HCT116 (cell line): ENCODE data around the gene ZNF320. TPM values are rescaled to one million over a fixed set of nuclear protein-coding genes. Genes with fewer than 3 reads are reported as not detected.

Experiments
- ATAC-seq: fragments of 200-7000 bp; cut with Tn5 transposase; 2 replicates; pipeline ENCODE4 v1.9.1; 2020; ENCODE audit warnings: mild to moderate bottlenecking, moderate library complexity
- BruUV-seq: library from RNA; stranded (reverse); fragments of 400-500 nt; replicated peaks from 2 replicates; lab custom pipeline; 2021; lab: Mats Ljungman, UMichigan
- CTCF ChIA-PET: fragments of 300-600 bp; sonication (Branson Sonifier 250); formaldehyde crosslinking; loops from one replicate; lab custom pipeline; 2021; ENCODE audit warnings: antibody characterized with exemption; lab: Charles Lee
- POLR2A ChIA-PET: fragments of 300-600, 350-600 bp; sonication (Branson Sonifier 250); formaldehyde crosslinking; loops from one replicate; lab custom pipeline; 2021; ENCODE audit warnings: antibody characterized with exemption; lab: Charles Lee
- RAD21 ChIA-PET, 2 experiments: fragments of 300-600 bp; sonication (Branson Sonifier 250); formaldehyde crosslinking; loops; one replicate each; lab custom pipeline; 2023; ENCODE audit warnings: low total read pairs in 2 of 2; ENCODE audit not compliant: uncharacterized antibody in 2 of 2, unreplicated experiment in 2 of 2, low non-redundant PET in 1 of 2; lab: Charles Lee
- DNase-seq: peaks from one replicate; pipeline ENCODE4 v3.0.0-alpha.2; 2010; ENCODE audit warnings: low read depth, low spot score
- H2AFZ ChIP-seq: fragments of 200-600 bp; shearing (Covaris generic), sonication (generic); 2 replicates; pipeline ENCODE4 v1.6.1; 2017; ENCODE audit warnings: low read depth, mixed run types, mixed read lengths, antibody characterized with exemption, low read length; ENCODE audit not compliant: poor library complexity, severe bottlenecking
- H3K27ac ChIP-seq: 2 replicates; pipeline ENCODE4 v1.5.1; 2012; ENCODE audit warnings: low read depth, low read length
- H3K27me3 ChIP-seq: fragments of 200-600 bp; sonication (generic); 2 replicates; pipeline ENCODE4 v1.6.1; 2016; ENCODE audit warnings: mixed run types, low read length, mixed read lengths; ENCODE audit not compliant: insufficient read depth
- H3K36me3 ChIP-seq, 2 experiments: fragments of 200-500 bp in 1 of 2; fragments of 200-600 bp in 1 of 2; sonication (Bioruptor generic) in 1 of 2; sonication (generic) in 1 of 2; 2 replicates each; pipeline versions ENCODE4 v1.5.1 to v1.6.1; 2014 to 2016; ENCODE audit warnings: low read length in 2 of 2, inconsistent platforms in 1 of 2, mixed read lengths in 1 of 2, mixed run types in 1 of 2; ENCODE audit not compliant: insufficient read depth in 2 of 2, control insufficient read depth in 1 of 2
- H3K4me1 ChIP-seq, 2 experiments: fragments of 200-600 bp in 1 of 2; sonication (generic) in 1 of 2; 2 replicates each; pipeline versions ENCODE4 v1.5.1 to v1.6.1; 2012 to 2017; ENCODE audit warnings: low read length in 2 of 2, inconsistent platforms in 1 of 2, mild to moderate bottlenecking in 1 of 2, mixed read lengths in 1 of 2, mixed run types in 1 of 2, moderate library complexity in 1 of 2; ENCODE audit not compliant: insufficient read depth in 2 of 2, control insufficient read depth in 1 of 2
- H3K4me2 ChIP-seq: fragments of 200-600 bp; sonication (generic); 2 replicates; pipeline ENCODE4 v1.6.1; 2017; ENCODE audit warnings: mixed run types, low read length, mixed read lengths
- H3K4me3 ChIP-seq, 2 experiments: fragments of 200-600 bp in 1 of 2; sonication (generic) in 1 of 2; replicated peaks in 1 of 2; 2 replicates each; pipeline ENCODE4 v1.5.1; 2011 to 2016; ENCODE audit warnings: low read length in 2 of 2, control low read depth in 1 of 2, low read depth in 1 of 2, mild to moderate bottlenecking in 1 of 2, mixed read lengths in 1 of 2, mixed run types in 1 of 2
- H3K79me2 ChIP-seq: fragments of 200-600 bp; sonication (generic); 2 replicates; pipeline ENCODE4 v1.6.1; 2017; ENCODE audit warnings: mild to moderate bottlenecking, mixed run types, low read length, moderate library complexity, mixed read lengths; ENCODE audit not compliant: insufficient read depth
- H3K9ac ChIP-seq: fragments of 200-600 bp; sonication (generic); 2 replicates; pipeline ENCODE4 v1.6.1; 2016; ENCODE audit warnings: low read length, mixed read lengths
- H3K9me2 ChIP-seq: fragments of 200-600 bp; sonication (generic), shearing (Covaris generic); 2 replicates; pipeline ENCODE4 v1.6.1; 2017; ENCODE audit warnings: mixed run types, mild to moderate bottlenecking, moderate library complexity; ENCODE audit not compliant: insufficient read depth
- H3K9me3 ChIP-seq, 2 experiments: fragments of 200-500 bp in 1 of 2; fragments of 200-600 bp in 1 of 2; sonication (Bioruptor generic) in 1 of 2; sonication (generic) in 1 of 2; 2 replicates each; pipeline ENCODE4 v1.6.1; 2014 to 2017; ENCODE audit warnings: low read length in 2 of 2, mixed read lengths in 2 of 2, inconsistent platforms in 1 of 2, low read depth in 1 of 2, mild to moderate bottlenecking in 1 of 2, mixed run types in 1 of 2, moderate library complexity in 1 of 2; ENCODE audit not compliant: control insufficient read depth in 1 of 2, insufficient read depth in 1 of 2
- H4K20me1 ChIP-seq: fragments of 200-600 bp; sonication (generic), shearing (Covaris generic); 2 replicates; pipeline ENCODE4 v1.6.1; 2017; ENCODE audit warnings: mixed run types, mild to moderate bottlenecking, moderate library complexity; ENCODE audit not compliant: insufficient read depth
- ATF3 ChIP-seq: IDR thresholded peaks from 2 replicates; pipeline ENCODE4 v1.6.1; 2012
- CBX3 ChIP-seq: IDR thresholded peaks from 2 replicates; pipeline ENCODE4 v1.6.1; 2012; ENCODE audit warnings: low read depth
- CEBPB ChIP-seq: IDR thresholded peaks from 2 replicates; pipeline ENCODE4 v1.6.1; 2012; ENCODE audit warnings: low read depth
- CTCF ChIP-seq, 3 experiments: fragments of 200-600 bp in 1 of 3; sonication (generic) in 1 of 3; IDR thresholded peaks in 2 of 3; conservative IDR thresholded peaks in 1 of 3; 2 replicates each; pipeline ENCODE4 v1.5.1; 2012 to 2017; ENCODE audit warnings: low read depth in 2 of 3, low read length in 2 of 3, antibody characterized with exemption in 1 of 3, borderline replicate concordance in 1 of 3, control low read depth in 1 of 3, mild to moderate bottlenecking in 1 of 3, mixed read lengths in 1 of 3, mixed run types in 1 of 3, moderate library complexity in 1 of 3; ENCODE audit not compliant: insufficient read depth in 1 of 3
- ELF1 ChIP-seq: IDR thresholded peaks from 2 replicates; pipeline ENCODE4 v1.6.1; 2012; ENCODE audit warnings: low read depth, borderline replicate concordance
- EZH2phosphoT487 ChIP-seq: fragments of 200-600 bp; IDR thresholded peaks from 2 replicates; pipeline ENCODE4 v1.6.1; 2018; ENCODE audit warnings: antibody characterized with exemption, borderline replicate concordance
- FOSL1 ChIP-seq: IDR thresholded peaks from 2 replicates; pipeline ENCODE4 v1.6.1; 2012; ENCODE audit warnings: low read depth
- MAX ChIP-seq: IDR thresholded peaks from 2 replicates; pipeline ENCODE4 v1.6.1; 2012
- POLR2A ChIP-seq: IDR thresholded peaks from 2 replicates; pipeline ENCODE4 v1.7.0; 2011; ENCODE audit warnings: borderline replicate concordance; ENCODE audit not compliant: insufficient read depth, insufficient read length; ENCODE audit errors: extremely low read depth
- POLR2AphosphoS5 ChIP-seq: IDR thresholded peaks from 2 replicates; pipeline ENCODE4 v1.6.1; 2011; ENCODE audit warnings: mild to moderate bottlenecking, low read depth, low read length, moderate library complexity
- REST ChIP-seq: IDR thresholded peaks from 2 replicates; pipeline ENCODE4 v1.6.1; 2012; ENCODE audit warnings: low read depth
- SRF ChIP-seq: IDR thresholded peaks from 2 replicates; pipeline ENCODE4 v1.6.1; 2012; ENCODE audit warnings: low read depth
- TCF7L2 ChIP-seq: IDR thresholded peaks from 2 replicates; pipeline ENCODE4 v1.7.0; 2011; ENCODE audit warnings: borderline replicate concordance, inconsistent platforms; ENCODE audit not compliant: insufficient read depth, insufficient read length; ENCODE audit errors: extremely low read depth
- YY1 ChIP-seq: IDR thresholded peaks from 2 replicates; pipeline ENCODE4 v1.6.1; 2011; ENCODE audit warnings: low read length, low read depth, moderate library complexity, mild to moderate bottlenecking; ENCODE audit not compliant: insufficient replicate concordance; ENCODE audit errors: extremely low read depth
- ZBTB33 ChIP-seq: IDR thresholded peaks from 2 replicates; pipeline ENCODE4 v1.6.1; 2011; ENCODE audit warnings: mild to moderate bottlenecking, low read length, moderate library complexity; ENCODE audit not compliant: insufficient replicate concordance; ENCODE audit errors: extremely low read depth
- ZFX ChIP-seq: fragments of 450-650 bp; IDR thresholded peaks from 2 replicates; pipeline ENCODE4 v1.6.1; 2017
- ZNF274 ChIP-seq: fragments of 200-500 bp; sonication (Bioruptor generic); IDR thresholded peaks from 2 replicates; pipeline ENCODE4 v1.6.1; 2014; ENCODE audit warnings: mild to moderate bottlenecking, low read depth, low read length, inconsistent platforms
- intact Hi-C: fragments of 100-400 bp; cut with micrococcal nuclease; formaldehyde crosslinking; loops from 2 replicates; pipeline ENCODE4 v1.10.0; 2022
- total RNA-seq: library from RNA; stranded (reverse); gene quantifications from one replicate; pipeline ENCODE4 v1.2.1, GENCODE V29; 2021; ENCODE audit not compliant: unreplicated experiment

Gene ZNF320
- total RNA-seq, 1 experiment from 2014 or later: 9.2 TPM

GRCh38 chr19:52922841-52923777, 25.7 kb upstream of the ZNF320 start, which contains the start of gene ZNF888:
ZNF888 (minus strand) TSS chr19:52923428; CDS start chr19:52917873, 5,555 bp downstream.
- Histone ChIP-seq H2AFZ (peak within 1 kb of the TSS; percentile 44), H4K20me1 (no peaks in the 10 kb centered on the region), H3K4me3 (peak within 1 kb of the TSS; percentile 79 to 80), H3K27me3 (no peaks in the 10 kb centered on the region), H3K9me3 (no peaks in the 10 kb centered on the region), H3K9me2 (no peaks in the 10 kb centered on the region), H3K4me2 (peak within 1 kb of the TSS; percentile 84), H3K4me1 (peaks cover 0 to 10% of the 10 kb centered on the region in 2 experiments; a peak in 1 of 4 replicates), H3K27ac (peak within 1 kb of the TSS; percentile 86), H3K36me3 (no peaks in the 10 kb centered on the region; a peak in 1 of 4 replicates), H3K9ac (peak within 1 kb of the TSS; percentile 76), H3K79me2 (peaks cover 8% of the 10 kb centered on the region; the same call in 1 of the 2 replicates)
- intact Hi-C loops: loop anchor here (2.0 kb wide), 1 partner anchor 180 kb away; the partner anchor contains the start of gene ZNF160
- RAD21 ChIA-PET: no interaction called here
- BruUV-seq: TSS peak; percentile 77
- ATAC-seq (peak; percentile 99), DNase-seq (peak; percentile 59)
- POLR2A ChIA-PET: no interaction called here
- CTCF ChIA-PET: no interaction called here
- TF ChIP-seq POLR2AphosphoS5 (peak; percentile 84), CEBPB (no peak), FOSL1 (no peak), SRF (peak; percentile 92), ZBTB33 (peak; percentile 30), ZNF274 (no peak), ELF1 (peak; percentile 53), EZH2phosphoT487 (no peak), TCF7L2 (no peak), MAX (peak; percentile 50; the same call in 1 of the 2 replicates), ATF3 (no peak), POLR2A (no peak), CBX3 (no peak), YY1 (no peak), REST (no peak), CTCF (IDR thresholded peaks at IDR 0.05 in 2 of 3, conservative IDR thresholded peaks at IDR 0.05 in 1 of 3; ENCODE audit: borderline replicate concordance in 1 of 3, insufficient read depth in 1 of 3, low read depth in 2 of 3, low read length in 2 of 3) (no peak), ZFX (peak; percentile 38)
